HG03469 (cell line): ENCODE results near the gene TMEM147.
"Not testable (repeated sequence)": the region's sequence is repeated elsewhere in the genome, so short reads cannot be mapped to it uniquely, and the experiment has no call there.

Source experiments
- ATAC-seq: cut with Tn5 transposase; IDR thresholded peaks from one replicate; pipeline ENCODE4 v1.9.1; 2021; ENCODE audit warnings: mild to moderate bottlenecking, moderate library complexity, moderate number of reproducible peaks; ENCODE audit not compliant: unreplicated experiment

TMEM147 gene

DNA sequence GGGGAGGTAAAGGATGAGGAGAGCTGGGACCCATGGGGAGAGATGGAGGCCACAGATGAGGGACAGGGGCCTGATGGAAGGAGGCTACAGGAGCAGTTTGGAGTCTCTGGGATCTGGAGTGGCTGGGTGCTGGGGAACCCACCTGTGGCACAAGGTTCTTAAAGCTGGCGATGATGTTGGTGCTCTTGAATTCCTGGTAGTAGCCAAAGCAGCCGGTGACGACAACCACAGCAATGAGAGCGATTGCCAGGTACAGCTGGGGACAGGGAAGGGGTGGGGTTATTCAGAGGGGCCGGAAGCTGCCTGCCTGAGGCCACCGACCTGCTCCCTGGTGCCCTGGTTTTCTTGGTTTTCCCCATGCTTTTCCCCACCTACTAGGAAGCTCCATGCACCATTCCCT is 15.3 kb downstream of the TMEM147 start:
- ATAC-seq, result no peak

DNA sequence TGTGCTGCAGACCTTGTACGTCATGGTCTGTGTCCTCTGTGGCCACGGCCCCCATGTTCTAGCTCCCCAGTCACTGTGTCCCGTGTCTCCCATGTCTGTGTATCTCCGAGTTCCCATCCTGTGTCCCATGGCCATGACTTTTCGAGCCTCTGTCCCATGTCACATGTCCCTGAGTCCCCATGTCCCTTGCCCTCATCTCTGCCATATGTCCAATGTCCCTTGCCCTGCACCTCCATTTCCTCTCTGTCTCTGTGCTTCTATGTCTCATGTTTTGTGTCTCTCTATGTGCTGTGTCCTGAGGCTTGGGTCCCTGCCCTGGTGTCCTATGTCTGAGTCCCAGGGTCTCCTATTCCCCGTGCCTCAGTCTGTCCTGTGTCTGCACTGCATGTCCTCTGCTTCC is 16.0 kb downstream of the TMEM147 start:
- no peak for ATAC-seq

DNA sequence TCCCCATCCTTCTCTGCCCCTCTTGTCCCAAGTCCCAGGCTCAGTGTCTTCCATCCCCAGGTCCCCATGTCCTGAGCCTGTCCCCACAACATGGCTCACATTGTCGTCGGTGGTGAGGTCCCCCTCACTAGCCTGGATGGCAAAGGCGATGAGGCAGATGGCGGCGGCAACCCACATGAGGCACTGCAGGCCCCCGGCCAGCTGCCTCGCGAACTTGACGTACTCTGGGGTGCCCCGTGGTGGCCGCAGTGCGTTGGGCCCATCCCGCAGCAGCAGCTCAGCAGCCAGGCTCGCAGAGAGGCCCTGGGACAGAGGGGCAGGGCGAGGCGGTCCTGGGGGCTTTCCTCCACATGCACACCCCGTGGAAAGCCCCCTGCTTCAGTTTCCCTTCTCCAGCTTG is 16.9 kb downstream of the TMEM147 start:
- no peak for ATAC-seq

DNA sequence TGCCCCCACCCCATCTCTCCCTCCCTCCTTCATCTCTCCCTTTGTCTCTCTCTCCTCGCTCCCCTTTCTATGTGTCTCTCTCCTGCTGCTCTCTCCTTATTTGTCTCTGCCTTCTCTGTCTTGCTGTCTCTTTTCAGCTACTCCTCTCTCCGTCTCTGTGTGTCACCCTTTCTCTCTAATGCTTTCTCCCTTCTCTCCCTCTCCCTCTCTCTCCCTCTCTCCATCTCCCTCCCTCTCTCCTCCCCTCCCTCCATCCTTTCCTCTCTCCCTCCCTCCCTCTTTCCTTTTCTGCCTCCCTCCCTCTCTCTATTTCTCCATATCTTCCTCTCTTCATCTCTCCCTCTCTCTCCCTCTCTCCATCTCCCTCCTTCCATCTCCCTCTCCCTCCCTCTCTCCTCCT is 17.4 kb downstream of the TMEM147 start:
- no peak for ATAC-seq

DNA sequence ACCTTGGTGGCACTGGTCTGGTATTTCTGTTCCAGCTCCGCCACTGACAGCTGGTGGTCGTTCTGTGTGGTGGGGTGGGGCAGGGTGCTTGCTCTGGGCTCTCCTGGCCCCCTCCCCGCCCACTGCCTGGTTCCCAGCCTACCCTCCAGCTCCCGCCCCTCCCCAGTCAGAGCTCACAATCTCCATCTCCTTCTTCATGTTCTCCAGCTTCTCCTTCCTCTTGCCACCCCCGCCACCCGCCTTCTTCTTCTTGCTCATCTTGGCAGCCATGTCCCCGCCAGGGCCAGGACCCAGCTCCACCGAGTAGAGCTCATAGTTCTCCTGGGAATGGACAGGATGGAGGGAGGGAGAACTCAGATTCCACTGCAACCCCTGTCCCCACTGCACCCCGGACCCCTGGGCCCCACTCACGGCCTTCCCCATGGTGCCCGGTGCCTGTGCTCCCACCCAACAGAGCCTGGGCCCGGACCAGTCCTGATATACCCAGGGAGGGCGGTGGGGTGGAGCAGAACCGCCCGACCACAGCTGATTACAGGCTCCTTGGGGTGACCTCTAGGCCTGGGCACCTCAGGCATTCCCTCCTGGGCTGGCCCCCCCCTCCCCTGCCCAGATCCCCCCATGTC is 17.9 kb downstream of the TMEM147 start, which contains the start of gene ATP4A:
TSS of gene ATP4A (minus strand) at position 452 of the 623 bp plus-strand sequence. CDS start at position 423, 29 bp downstream.
- no peak for ATAC-seq

DNA sequence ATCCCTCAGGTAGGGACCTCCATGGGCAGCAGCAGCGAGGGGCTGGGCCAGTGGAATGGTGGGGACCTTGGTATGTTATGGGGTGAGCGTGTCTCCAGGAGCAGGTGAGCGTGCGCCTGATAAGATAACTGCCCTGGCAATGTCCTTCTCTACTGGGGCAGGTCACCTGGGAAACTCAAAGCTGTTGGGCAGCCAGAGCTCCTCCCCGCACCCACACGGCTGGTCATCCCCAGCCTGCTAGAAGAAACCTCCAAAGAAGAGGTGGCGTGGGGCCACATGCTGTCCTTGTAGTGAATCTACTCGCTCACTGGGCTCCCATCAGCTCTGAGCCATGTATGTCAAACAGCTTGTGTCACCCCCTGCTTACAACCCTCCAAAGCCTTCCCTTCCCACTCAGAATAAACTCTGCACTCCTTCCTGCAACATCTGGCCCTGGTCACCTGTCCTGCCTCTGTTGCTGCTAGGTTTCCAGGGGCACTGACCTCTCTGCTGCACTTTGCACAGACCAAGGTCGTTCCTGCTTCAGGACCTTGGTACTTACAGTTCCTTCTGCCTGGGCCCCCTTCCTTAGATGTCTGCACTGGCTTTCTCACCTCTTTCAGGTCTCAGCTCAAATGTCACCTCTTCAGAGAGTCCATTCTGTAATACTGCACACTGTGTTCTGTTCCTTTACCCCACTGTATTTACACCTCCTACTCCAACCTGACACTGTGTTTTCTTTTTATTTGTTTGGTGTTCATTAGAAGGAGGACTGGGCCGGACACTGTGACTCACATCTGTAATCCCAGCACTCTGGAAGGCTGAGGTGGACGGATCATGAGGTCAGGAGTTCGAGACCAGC is 19.8 kb downstream of the TMEM147 start:
- no peak for ATAC-seq

DNA sequence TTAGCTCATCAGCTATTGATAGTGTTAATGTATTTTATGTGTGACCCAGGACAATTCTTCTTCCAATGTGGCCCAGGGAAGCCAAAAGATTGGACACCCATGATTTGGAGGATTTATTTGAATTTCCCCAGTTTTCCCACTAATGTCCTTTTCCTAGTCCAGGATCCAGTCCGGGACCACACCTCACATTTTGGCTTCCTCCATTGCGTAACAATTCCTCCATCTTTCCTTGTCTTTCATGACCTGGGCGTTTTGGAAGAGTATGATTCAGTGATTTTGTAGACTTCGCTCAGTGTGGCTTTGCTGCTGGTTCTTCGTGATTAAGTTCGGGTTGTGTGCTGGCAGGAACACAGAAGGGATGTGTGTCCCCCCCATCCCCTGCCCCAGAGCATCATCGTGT is 21.3 kb downstream of the TMEM147 start:
- no peak for ATAC-seq

DNA sequence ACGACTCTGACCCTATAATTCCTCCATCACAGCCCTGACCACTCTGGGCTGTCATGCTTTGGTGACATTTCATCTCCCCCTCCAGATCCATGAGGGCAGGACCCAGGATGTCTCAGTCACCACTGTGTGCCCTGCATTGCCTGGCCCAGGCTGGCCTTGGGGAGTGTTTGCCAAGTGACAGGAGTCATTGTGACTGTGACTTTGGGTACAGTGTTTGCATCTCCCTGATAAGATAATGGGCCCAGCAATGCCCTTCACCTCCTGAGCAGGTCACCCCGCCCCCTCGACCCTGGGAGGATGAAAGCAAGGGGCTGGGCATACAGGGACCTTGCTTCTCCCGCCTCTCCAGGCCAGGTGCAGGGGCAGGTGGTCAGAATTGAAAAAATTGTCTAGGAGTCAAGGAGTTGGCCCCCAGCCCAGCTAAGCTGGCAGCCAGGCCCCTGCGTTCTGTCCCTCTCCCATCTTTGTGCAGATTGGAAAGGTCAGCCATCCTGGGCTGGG is 23.9 kb downstream of the TMEM147 start:
- ATAC-seq, result no peak

DNA sequence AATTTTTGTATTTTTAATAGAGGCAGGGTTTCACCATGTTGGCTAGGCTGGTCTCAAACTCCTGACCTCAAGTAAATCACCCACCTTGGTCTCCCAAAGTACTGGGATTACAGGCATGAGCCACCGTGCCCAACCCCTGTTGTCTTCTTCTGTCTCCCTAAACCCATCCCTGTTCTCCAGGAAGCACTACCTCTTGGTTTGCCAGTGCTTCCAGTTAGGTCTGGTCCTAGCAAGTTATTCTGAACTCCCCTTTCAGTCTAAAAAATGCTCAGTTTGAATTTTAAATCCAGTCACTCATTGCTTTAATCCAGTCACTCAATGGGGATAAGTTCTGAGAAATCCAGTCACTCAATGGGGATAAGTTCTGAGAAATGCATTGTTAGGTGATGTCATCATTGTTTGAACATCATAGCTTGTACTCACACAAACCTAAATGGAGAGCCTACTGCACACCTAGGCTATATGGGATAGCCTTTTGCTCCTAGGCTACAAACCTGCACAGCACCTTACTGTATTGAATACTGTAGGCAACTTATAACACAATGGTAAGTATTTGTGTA is 26.1 kb downstream of the TMEM147 start:
- ATAC-seq, result no peak

DNA sequence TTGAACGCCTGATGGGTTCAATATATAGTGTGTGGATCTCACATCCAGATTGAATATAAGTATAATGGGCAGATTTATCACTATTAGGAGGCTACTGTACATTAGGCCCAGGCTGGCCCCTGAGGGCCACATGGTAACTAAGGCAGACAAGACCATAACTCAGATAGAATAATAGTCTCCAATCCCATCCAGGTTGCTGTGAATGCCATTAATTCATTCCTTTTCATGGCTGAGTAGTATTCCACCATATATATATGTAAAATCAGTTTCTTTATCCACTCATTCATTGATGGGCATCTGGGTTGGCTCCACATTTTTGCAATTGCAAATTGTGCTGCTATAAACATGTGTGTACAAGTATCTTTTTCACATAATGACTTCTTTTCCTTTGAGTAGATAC is 32.5 kb downstream of the TMEM147 start:
- no peak for ATAC-seq

DNA sequence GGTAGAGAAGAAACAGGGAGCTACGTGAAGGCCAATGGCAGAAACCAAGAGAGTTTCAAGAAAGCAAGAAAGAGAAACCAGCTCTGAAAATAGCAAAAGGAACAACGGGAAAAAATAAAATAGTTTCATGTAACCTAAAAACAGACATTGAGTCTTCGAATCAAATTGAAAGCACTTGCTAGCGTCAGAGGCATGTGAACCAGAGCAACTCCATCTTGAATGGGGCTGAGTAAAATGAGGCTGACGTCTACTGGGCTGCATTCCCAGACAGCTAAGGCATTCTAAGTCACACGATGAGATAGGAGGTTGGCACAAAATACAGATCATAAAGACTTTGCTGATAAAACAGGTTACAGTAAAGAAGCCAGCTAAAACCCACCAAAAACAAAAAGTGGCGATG is 33.3 kb downstream of the TMEM147 start:
- ATAC-seq, result no peak

DNA sequence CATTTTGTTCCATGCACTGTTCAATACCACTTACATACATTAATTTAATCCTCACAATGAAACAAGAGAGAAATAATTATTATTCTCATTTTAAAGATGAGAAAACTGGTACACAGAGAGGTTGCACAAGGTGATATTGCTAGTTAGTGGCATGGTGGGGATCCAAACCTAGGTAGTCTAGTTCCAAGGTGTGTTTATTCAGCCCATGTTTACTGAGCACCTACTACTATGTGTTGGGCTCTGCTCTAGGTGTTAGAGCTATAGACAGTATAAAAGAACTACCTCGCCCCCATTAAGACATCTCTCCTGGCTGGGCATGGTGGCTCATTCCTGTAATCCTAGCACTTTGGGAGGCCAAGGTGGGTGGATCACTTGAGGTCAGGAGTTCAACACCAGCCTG is 37.3 kb downstream of the TMEM147 start:
- ATAC-seq, result no peak

DNA sequence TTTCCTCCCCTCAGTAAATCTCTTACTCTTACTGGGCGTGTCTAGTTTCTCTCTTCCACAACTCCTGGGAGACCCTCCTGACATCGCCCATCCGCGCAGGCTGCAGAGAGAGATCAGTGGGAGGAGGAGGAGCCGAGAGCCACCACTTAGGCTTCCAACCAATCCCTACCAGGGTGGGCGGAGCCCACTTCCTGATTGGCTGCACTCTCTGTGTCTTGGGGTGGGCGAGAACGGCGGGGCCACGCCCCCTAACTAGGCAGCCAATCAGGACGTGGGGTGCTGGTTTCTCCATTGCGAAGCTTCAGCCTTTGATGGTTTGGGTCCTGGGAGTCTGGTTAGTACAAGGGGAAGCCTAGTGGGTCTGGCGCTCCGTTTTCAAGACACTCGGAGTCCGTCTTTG is 40.4 kb downstream of the TMEM147 start, which contains the start of gene PMIS2:
TSS of gene PMIS2 (plus strand) at position 326 of the 400 bp plus-strand sequence. CDS start 87 bp downstream, outside the sequence.
- no peak for ATAC-seq

DNA sequence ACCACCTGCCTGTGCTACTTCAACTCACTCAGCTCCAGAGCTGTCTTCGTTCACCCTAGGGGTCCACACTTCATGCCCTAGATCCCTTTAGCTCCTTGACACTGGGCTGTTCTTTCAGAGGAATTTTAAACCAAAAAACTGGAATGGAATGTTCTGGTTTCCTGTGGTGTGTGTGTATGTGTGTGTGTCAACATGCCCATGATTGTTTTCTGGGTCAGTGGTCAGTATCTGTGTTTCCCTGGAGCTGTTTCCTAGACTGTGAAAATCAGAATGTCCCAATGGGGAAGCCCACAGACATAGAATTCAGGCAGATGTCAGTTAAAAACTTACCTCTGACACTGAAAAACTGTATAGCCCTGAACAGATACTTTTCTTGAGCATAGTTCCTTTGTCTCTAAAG is 41.9 kb downstream of the TMEM147 start:
- no peak for ATAC-seq

DNA sequence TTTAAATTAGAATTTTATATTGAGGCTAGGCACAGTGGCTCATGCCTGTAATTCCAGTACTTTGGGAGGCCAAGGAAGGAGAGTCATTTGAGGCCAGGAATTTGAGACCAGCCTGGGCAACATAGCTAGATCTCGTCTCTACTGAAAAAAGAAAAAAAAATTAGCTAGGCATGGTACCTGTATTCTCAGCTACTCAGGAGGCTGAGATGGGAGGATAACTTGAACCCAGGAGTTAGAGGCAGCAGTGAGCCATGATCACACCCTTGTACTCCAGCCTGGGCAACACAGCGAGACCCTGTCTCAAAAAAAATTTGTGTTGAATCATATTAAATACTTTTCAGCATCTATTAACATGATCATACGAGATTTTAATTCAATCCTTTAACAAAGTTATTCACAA is 45.4 kb downstream of the TMEM147 start:
- ATAC-seq, result no peak

DNA sequence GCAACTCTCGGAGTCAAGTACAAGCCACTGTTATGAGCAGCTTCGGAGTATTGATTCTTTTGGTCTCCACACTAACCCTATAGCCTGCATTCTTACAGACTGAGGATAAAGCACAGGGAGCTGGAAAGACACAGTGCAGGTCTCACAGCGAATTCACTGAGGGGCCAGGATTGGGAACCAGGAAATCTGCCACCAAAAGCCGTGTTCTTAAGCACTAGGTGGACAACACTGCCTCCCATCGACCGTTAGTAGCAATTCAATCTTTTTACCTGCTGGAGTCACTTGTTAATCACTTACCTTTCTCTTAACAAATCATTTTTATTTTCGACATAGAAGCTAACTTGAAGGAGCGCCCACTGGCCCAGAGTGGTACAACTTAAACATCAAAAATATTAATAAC is 46.8 kb downstream of the TMEM147 start:
- no peak for ATAC-seq

DNA sequence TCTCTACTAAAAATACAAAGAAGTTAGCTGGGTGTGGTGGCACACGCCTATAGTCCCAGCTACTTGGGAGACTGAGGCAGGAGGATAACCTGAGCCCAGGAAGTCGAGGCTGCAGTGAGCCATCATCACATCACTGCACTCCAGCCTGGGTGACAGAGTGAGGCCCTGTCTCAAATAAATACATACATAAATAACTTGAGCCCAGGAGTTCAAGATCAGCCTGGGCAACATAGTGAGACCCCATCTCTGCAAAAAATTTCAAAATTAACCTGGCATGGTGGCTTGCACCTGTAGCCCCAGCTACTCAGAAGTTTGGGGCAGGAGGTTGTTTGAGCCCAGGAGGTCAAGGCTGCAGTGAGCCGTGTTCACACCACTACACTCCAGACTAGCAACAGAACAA is 49.6 kb downstream of the TMEM147 start:
- not testable (repeated sequence) for ATAC-seq

DNA sequence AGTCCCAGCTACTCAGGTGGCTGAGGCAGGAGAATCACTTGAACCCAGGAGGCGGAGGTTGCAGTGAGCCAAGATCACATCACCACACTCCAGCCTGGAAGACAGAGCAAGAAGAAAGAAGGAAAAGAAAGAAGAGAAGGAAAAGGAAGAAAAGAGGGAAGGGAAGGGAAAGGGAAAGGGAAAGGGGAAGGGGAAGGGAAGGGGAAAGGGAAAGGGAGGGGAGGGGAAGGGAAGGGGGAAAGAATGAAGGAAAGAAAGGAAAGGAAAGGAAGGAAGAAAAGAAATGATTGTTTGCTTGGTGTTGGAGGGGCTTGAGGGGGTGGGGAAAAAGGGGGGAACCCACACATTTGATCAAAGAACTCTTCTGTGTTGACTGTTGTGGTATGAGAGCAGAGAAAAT is 50.5 kb downstream of the TMEM147 start:
- ATAC-seq, result no peak

DNA sequence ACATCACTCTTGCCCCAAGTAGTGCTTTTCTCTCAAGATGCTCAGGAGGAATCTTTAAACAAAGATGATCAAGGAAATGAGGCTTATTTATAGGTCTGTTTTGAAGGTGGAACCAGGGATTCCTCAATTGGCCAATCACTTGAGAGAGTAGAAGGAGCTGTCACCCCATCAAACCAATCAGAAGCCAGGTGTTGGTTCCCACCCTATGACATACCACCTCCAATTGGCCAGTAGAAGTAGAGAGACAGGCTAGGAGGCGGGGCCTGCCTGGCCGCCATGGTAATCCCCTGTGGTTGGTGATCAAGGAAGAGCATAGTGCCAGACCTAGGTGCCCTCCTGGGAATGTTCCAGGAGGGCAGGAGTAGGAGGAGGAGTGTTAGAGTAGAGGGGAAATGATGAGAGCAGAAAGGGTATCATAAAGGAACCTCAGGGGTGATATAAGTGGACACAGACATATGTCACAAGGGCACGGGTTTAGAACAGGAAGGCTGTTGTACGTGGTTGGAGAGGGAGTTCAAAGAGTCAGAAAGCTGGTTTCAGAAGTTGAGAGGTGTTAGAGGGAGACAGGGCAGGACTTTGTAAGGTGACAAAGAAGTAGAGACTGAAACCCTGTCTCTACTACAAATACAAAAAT is 51.1 kb downstream of the TMEM147 start:
- no peak for ATAC-seq
